HepG2 (cell line): Measurements from ENCODE around the gene CYP4F8. TPM values are rescaled to one million over a fixed set of nuclear protein-coding genes. Genes with fewer than 3 reads are reported as not detected.

Source experiments
- ATAC-seq: fragments of 200-7000 bp; cut with Tn5 transposase; 3 replicates; pipeline ENCODE4 v1.9.1; 2020; ENCODE audit warnings: mild to moderate bottlenecking, moderate library complexity
- BruUV-seq: library from RNA; stranded (reverse); fragments of 400-500 nt; replicated peaks from 2 replicates; lab custom pipeline; 2021; lab: Mats Ljungman, UMichigan
- CTCF ChIA-PET: fragments of 300-600 bp; formaldehyde crosslinking; extraction: SDS; loops from one replicate; lab custom pipeline; 2021; ENCODE audit warnings: low total read pairs, inconsistent platforms, low intra/inter-chr PET ratio; lab: Yijun Ruan, JAX
- POLR2A ChIA-PET: fragments of 350-600 bp; sonication (Branson Sonifier 250); formaldehyde crosslinking; loops from one replicate; lab custom pipeline; 2020; ENCODE audit warnings: antibody characterized with exemption, inconsistent platforms; lab: Yijun Ruan, JAX
- DNase-seq: peaks from one replicate; pipeline ENCODE4 v3.0.0-alpha.2; 2015; ENCODE audit warnings: low spot score
- FAIRE-seq: peaks from 3 replicates; lab custom pipeline; 2011; peaks lifted over from hg19 to GRCh38; lab: Jason Lieb, UNC
- H2AFZ ChIP-seq: one replicate; pipeline ENCODE4 v1.6.1; 2011; ENCODE audit warnings: low read length, inconsistent platforms
- H3K27ac ChIP-seq: fragments of 300-600 bp; 3 replicates; pipeline ENCODE4 v1.8.0; 2011; ENCODE audit warnings: mixed run types, mild to moderate bottlenecking, mixed read lengths, low read length, inconsistent platforms; ENCODE audit not compliant: insufficient read depth; ENCODE audit errors: extremely low read length
- H3K27me3 ChIP-seq, 2 experiments: fragments of 200-600 bp in 1 of 2; 2 replicates in 1 of 2; 3 replicates in 1 of 2; pipeline versions ENCODE4 v1.6.0 to v1.8.0; 2011; ENCODE audit warnings: low read length in 2 of 2, mild to moderate bottlenecking in 2 of 2, moderate library complexity in 2 of 2, inconsistent platforms in 1 of 2; ENCODE audit not compliant: insufficient read depth in 2 of 2, control insufficient read depth in 1 of 2
- H3K36me3 ChIP-seq, 2 experiments: fragments of 200-600 bp in 1 of 2; replicated peaks in 1 of 2; 2 replicates in 1 of 2; 3 replicates in 1 of 2; pipeline versions ENCODE4 v1.5.1 to v1.8.0; 2011; ENCODE audit warnings: low read length in 2 of 2, inconsistent platforms in 1 of 2; ENCODE audit not compliant: insufficient read depth in 2 of 2, control insufficient read depth in 1 of 2
- H3K4me1 ChIP-seq: 2 replicates; pipeline ENCODE4 v1.5.1; 2012; ENCODE audit warnings: low read length, inconsistent platforms; ENCODE audit not compliant: insufficient read depth
- H3K4me2 ChIP-seq: 2 replicates; pipeline ENCODE4 v1.6.0; 2011; ENCODE audit warnings: low read depth, low read length, inconsistent platforms
- H3K4me3 ChIP-seq, 3 experiments: fragments of 200-600 bp in 1 of 3; sonication (generic), shearing (Covaris generic) in 1 of 3; replicated peaks in 1 of 3; 2 replicates each; pipeline ENCODE4 v1.5.1; 2011 to 2016; ENCODE audit warnings: low read length in 3 of 3, inconsistent platforms in 2 of 3, low read depth in 2 of 3, mild to moderate bottlenecking in 2 of 3, control low read depth in 1 of 3, mixed read lengths in 1 of 3; ENCODE audit not compliant: insufficient read depth in 1 of 3
- H3K79me2 ChIP-seq: one replicate; pipeline ENCODE4 v1.6.1; 2011; ENCODE audit warnings: low read length, inconsistent platforms; ENCODE audit not compliant: insufficient read depth
- H3K9ac ChIP-seq: 2 replicates; pipeline ENCODE4 v1.6.0; 2011; ENCODE audit warnings: mild to moderate bottlenecking, low read depth, low read length, inconsistent platforms; ENCODE audit not compliant: insufficient read depth
- H3K9me3 ChIP-seq: 2 replicates; pipeline ENCODE4 v1.5.1; 2012; ENCODE audit warnings: mild to moderate bottlenecking, low read length
- H4K20me1 ChIP-seq: 2 replicates; pipeline ENCODE4 v1.6.0; 2011; ENCODE audit warnings: inconsistent platforms, mild to moderate bottlenecking, low read length, moderate library complexity; ENCODE audit not compliant: insufficient read depth
- CBFB ChIP-seq: sonication (generic); formaldehyde crosslinking; IDR thresholded peaks from 2 replicates; pipeline ENCODE4 v1.4.0; 2020; ENCODE audit warnings: missing genetic modification reagents
- LCORL ChIP-seq, 2 experiments: fragments of 450-650 bp in 1 of 2; sonication (generic) in 1 of 2; formaldehyde crosslinking in 1 of 2; IDR thresholded peaks; 2 replicates each; pipeline versions ENCODE4 v1.5.0 to v1.6.1; 2017 to 2020; ENCODE audit warnings: antibody characterized with exemption in 1 of 2, missing genetic modification reagents in 1 of 2
- PCBP1 ChIP-seq: fragments of 200-400 bp; formaldehyde crosslinking; IDR thresholded peaks from 2 replicates; pipeline ENCODE4 v1.6.1; 2017; ENCODE audit warnings: mild to moderate bottlenecking, low read depth, low read length, borderline replicate concordance
- POLR2G ChIP-seq: fragments of 200-400 bp; formaldehyde crosslinking; IDR thresholded peaks from 2 replicates; pipeline ENCODE4 v1.6.1; 2018; ENCODE audit warnings: mild to moderate bottlenecking, low read depth, low read length, moderate library complexity
- RARG ChIP-seq: sonication (generic); formaldehyde crosslinking; IDR thresholded peaks from 2 replicates; pipeline ENCODE4 v1.4.0; 2020; ENCODE audit warnings: low read depth, mild to moderate bottlenecking, missing genetic modification reagents
- ZBTB8A ChIP-seq: sonication (generic); formaldehyde crosslinking; IDR thresholded peaks from 2 replicates; pipeline ENCODE4 v1.4.0; 2020; ENCODE audit warnings: mild to moderate bottlenecking, low read depth, missing genetic modification reagents, borderline replicate concordance
- ZFP82 ChIP-seq: sonication (generic); formaldehyde crosslinking; IDR thresholded peaks from 2 replicates; pipeline ENCODE4 v1.5.1; 2020; ENCODE audit warnings: mild to moderate bottlenecking, missing genetic modification reagents, borderline replicate concordance
- WGBS: methylation state at CpG from one replicate; pipeline ENCODE4 v1.1.6; 2017; ENCODE audit warnings: low lambda C conversion rate; 5-methylcytosine and 5-hydroxymethylcytosine counted together
- in situ Hi-C: cut with HindIII; loops from 2 replicates; pipeline ENCODE4 v1.10.0; 2017; ENCODE audit warnings: low pct_unique_long_range_greater_than_20kb; ENCODE audit not compliant: extremely low pct_ligation_motif_present
- intact Hi-C: fragments of 100-400 bp; cut with micrococcal nuclease; formaldehyde crosslinking; loops from one replicate; pipeline ENCODE4 v1.10.0; 2022; ENCODE audit not compliant: unreplicated experiment
- polyA plus RNA-seq, 8 experiments: library from polyadenylated mRNA; depleted of rRNA in 3 of 8; stranded (reverse) in 7 of 8; unstranded in 1 of 8; fragments of >200 nt; fragmentation: Illumina TruSeq in 4 of 8; extraction: Trizol in 4 of 8; gene quantifications; 2 replicates each; pipeline versions ENCODE4 v1.2.1 to v1.2.3, GENCODE V29; 2011 to 2016; ENCODE audit warnings: low read depth in 4 of 8, missing spikeins in 1 of 8, mixed read lengths in 1 of 8; ENCODE audit not compliant: insufficient read depth in 1 of 8
- total RNA-seq, 5 experiments: library from RNA; depleted of rRNA; stranded (reverse); fragments of >200 nt; fragmentation: Illumina TruSeq; extraction: Trizol; gene quantifications; 2 replicates each; pipeline ENCODE4 v1.2.3, GENCODE V29; 2016; ENCODE audit warnings: low read depth in 1 of 5
- TF ChIP-seq, protein P1 (sequence below): sonication (generic); formaldehyde crosslinking; IDR thresholded peaks from 2 replicates; pipeline ENCODE4 v1.4.0; 2020; ENCODE audit warnings: mild to moderate bottlenecking, missing genetic modification reagents, borderline replicate concordance
- TF ChIP-seq, protein P2 (sequence below): IDR thresholded peaks from 2 replicates; pipeline ENCODE4 v1.6.1; 2016

CYP4F8 gene
- total and polyA plus RNA-seq, 2 of the 13 experiments (the other 11 are each of a cell fraction or from before 2014, with no cell fraction given): not detected

DNA sequence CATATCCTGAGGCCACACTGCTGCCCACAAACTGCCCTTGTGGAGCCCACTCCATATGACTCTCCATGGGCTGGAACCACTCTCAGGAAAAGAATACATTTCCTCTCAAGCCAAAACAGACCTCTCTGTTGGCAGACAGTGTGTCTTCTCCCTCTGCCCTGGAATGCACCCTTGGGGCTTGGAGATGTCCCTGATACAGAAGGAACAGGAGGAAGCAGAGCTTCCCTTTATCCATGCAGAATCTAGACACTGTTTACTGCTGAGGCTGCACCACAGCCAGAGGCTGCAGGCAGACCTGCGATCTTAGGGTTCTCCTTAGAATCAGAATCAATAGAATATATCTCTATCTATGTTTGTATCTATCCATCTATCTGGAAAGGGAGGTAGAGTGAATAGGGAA is 26.8 kb upstream of the CYP4F8 start:
- Histone ChIP-seq H3K36me3 (no peaks in the 10 kb centered on the region), H3K27ac (no peak overlapping the region), H4K20me1 (no peaks in the 10 kb centered on the region), H3K9ac (no peak overlapping the region), H3K4me1 (peaks cover 17% of the 10 kb centered on the region), H3K27me3 (no peaks in the 10 kb centered on the region; a peak in 1 of 5 replicates), H3K79me2 (no peaks in the 10 kb centered on the region), H2AFZ (no peak overlapping the region), H3K4me3 (no peak overlapping the region), H3K9me3 (no peaks in the 10 kb centered on the region), H3K4me2 (no peak overlapping the region)
- POLR2A ChIA-PET: no interaction called here
- WGBS: 7% methylated on average over 1 of the region's 1 CpG
- CTCF ChIA-PET: no interaction called here
- no peak for DNase-seq
- BruUV-seq: no TSS peak
- TF ChIP-seq, protein P1, sequence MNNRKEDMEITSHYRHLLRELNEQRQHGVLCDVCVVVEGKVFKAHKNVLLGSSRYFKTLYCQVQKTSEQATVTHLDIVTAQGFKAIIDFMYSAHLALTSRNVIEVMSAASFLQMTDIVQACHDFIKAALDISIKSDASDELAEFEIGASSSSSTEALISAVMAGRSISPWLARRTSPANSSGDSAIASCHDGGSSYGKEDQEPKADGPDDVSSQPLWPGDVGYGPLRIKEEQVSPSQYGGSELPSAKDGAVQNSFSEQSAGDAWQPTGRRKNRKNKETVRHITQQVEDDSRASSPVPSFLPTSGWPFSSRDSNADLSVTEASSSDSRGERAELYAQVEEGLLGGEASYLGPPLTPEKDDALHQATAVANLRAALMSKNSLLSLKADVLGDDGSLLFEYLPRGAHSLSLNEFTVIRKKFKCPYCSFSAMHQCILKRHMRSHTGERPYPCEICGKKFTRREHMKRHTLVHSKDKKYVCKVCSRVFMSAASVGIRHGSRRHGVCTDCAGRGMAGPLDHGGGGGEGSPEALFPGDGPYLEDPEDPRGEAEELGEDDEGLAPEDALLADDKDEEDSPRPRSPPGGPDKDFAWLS: no peak
- TF ChIP-seq PCBP1 (no peak), ZFP82 (CRISPR knock-in tag) (no peak), LCORL (IDR thresholded peaks at IDR 0.05) (no peak), LCORL (CRISPR knock-in tag; IDR thresholded peaks at IDR 0.05) (no peak), ZBTB8A (no peak), CBFB (CRISPR knock-in tag) (no peak), RARG (CRISPR knock-in tag) (no peak), POLR2G (no peak)
- TF ChIP-seq, protein P2, sequence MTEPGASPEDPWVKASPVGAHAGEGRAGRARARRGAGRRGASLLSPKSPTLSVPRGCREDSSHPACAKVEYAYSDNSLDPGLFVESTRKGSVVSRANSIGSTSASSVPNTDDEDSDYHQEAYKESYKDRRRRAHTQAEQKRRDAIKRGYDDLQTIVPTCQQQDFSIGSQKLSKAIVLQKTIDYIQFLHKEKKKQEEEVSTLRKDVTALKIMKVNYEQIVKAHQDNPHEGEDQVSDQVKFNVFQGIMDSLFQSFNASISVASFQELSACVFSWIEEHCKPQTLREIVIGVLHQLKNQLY: no peak
- intact Hi-C loops (no loop called here), in situ Hi-C loops (no loop called here)
- FAIRE-seq: no peak
- no peak for ATAC-seq
